NB4 (cell line): ENCODE results near the gene ATXN1.

Experiments used
- POLR2A ChIP-seq: IDR thresholded peaks from 2 replicates; pipeline ENCODE4 v1.6.1; 2011; ENCODE audit warnings: mild to moderate bottlenecking; ENCODE audit not compliant: insufficient read length; ENCODE audit errors: extremely low read depth
- TF ChIP-seq, protein P1 (sequence below): IDR thresholded peaks from one replicate; pipeline ENCODE4 v1.5.1; 2012; ENCODE audit warnings: low read depth, low read length
- TF ChIP-seq, protein P2 (sequence below): IDR thresholded peaks from 2 replicates; pipeline ENCODE4 v1.6.1; 2011; ENCODE audit warnings: low read depth, low read length

DNA sequence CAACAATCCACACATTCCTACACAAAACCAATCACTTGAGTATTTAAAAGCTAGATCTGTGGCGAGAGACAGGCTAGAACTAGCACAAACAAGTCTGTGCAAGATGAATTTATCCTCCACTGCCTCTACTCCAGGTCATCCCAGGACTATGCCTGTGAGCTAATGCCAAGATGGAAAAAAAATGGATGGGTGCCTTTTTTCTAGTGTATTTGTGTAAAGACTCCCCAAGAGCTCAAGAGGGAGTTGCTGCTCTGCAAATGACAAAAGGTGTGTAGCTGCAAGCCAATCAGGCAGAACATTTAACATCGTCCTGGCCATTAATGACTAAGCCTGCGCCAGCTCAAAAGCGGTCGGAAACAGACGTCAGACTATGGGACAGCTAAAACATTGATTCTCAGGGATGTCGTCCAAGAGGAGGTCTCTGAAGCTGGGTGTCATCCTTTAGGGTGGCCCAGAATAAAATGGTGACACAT, 21.9 kb downstream of the ATXN1 start:
- TF ChIP-seq, protein P1, sequence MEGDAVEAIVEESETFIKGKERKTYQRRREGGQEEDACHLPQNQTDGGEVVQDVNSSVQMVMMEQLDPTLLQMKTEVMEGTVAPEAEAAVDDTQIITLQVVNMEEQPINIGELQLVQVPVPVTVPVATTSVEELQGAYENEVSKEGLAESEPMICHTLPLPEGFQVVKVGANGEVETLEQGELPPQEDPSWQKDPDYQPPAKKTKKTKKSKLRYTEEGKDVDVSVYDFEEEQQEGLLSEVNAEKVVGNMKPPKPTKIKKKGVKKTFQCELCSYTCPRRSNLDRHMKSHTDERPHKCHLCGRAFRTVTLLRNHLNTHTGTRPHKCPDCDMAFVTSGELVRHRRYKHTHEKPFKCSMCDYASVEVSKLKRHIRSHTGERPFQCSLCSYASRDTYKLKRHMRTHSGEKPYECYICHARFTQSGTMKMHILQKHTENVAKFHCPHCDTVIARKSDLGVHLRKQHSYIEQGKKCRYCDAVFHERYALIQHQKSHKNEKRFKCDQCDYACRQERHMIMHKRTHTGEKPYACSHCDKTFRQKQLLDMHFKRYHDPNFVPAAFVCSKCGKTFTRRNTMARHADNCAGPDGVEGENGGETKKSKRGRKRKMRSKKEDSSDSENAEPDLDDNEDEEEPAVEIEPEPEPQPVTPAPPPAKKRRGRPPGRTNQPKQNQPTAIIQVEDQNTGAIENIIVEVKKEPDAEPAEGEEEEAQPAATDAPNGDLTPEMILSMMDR: no peak
- no peak for TF ChIP-seq POLR2A
- TF ChIP-seq, protein P2, sequence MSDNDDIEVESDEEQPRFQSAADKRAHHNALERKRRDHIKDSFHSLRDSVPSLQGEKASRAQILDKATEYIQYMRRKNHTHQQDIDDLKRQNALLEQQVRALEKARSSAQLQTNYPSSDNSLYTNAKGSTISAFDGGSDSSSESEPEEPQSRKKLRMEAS: no peak
